B cell (primary cell): ENCODE data around the gene MORN1. TPM values are rescaled to one million over a fixed set of nuclear protein-coding genes. Genes with fewer than 3 reads are reported as not detected.
A peak's percentile ranks its signal among the peaks of the same experiment; 100 is the strongest.

ENCODE experiments used
- ATAC-seq: fragments of 200-7000 bp; cut with Tn5 transposase; one replicate; pipeline ENCODE4 v1.10.0; 2021; ENCODE audit warnings: low read depth, mild to moderate bottlenecking, moderate number of reproducible peaks, moderate library complexity
- CTCF ChIA-PET: fragments of 350-600 bp; sonication (Branson Sonifier 250); formaldehyde crosslinking; loops from one replicate; lab custom pipeline; 2021; ENCODE audit warnings: antibody characterized with exemption, inconsistent platforms; lab: Charles Lee
- POLR2A ChIA-PET: fragments of 350-600 bp; sonication (Branson Sonifier 250); formaldehyde crosslinking; loops from one replicate; lab custom pipeline; 2021; ENCODE audit warnings: antibody characterized with exemption; lab: Charles Lee
- DNase-seq: peaks from one replicate; pipeline ENCODE4 v3.0.0; 2013
- H2AFZ ChIP-seq: 2 replicates; pipeline ENCODE4 v1.6.1; 2012; ENCODE audit warnings: mild to moderate bottlenecking, low read depth, low read length; ENCODE audit not compliant: insufficient read depth, poor library complexity, severe bottlenecking
- H3K27ac ChIP-seq, 2 donors: 1 replicate in 1 of 2; 2 replicates in 1 of 2; pipeline ENCODE4 v1.5.1; 2012 to 2013; ENCODE audit warnings: low read length in 2 of 2, mild to moderate bottlenecking in 2 of 2, moderate library complexity in 1 of 2
- H3K27me3 ChIP-seq, 4 experiments: fragments of 200-600 bp in 1 of 4; sonication (generic) in 1 of 4; replicated peaks in 1 of 4; 1 replicate in 2 of 4; 2 replicates in 2 of 4; pipeline versions ENCODE4 v1.6.1 to v1.7.0; 2013 to 2016; ENCODE audit warnings: low read length in 3 of 4, mild to moderate bottlenecking in 2 of 4, mixed read lengths in 1 of 4, moderate library complexity in 1 of 4; ENCODE audit not compliant: insufficient read depth in 4 of 4, control insufficient read depth in 3 of 4; ENCODE audit errors: control extremely low read depth in 1 of 4
- H3K36me3 ChIP-seq, 2 experiments: replicated peaks in 1 of 2; 1 replicate in 1 of 2; 2 replicates in 1 of 2; pipeline versions ENCODE4 v1.6.1 to v1.7.1; 2013; ENCODE audit warnings: low read length in 1 of 2; ENCODE audit not compliant: insufficient read depth in 2 of 2, control insufficient read depth in 1 of 2; ENCODE audit errors: control extremely low read depth in 1 of 2, extremely low read depth in 1 of 2
- H3K4me1 ChIP-seq, 2 donors: fragments of 200-600 bp in 1 of 2; sonication (generic) in 1 of 2; 1 replicate in 1 of 2; 2 replicates in 1 of 2; pipeline versions ENCODE4 v1.5.1 to v1.6.1; 2013 to 2017; ENCODE audit warnings: low read length in 2 of 2; ENCODE audit not compliant: control insufficient read depth in 2 of 2, insufficient read depth in 2 of 2
- H3K4me2 ChIP-seq: replicated peaks from 2 replicates; pipeline ENCODE3; 2012; ENCODE audit warnings: mild to moderate bottlenecking, low read depth, low read length; ENCODE audit not compliant: poor library complexity, severe bottlenecking
- H3K4me3 ChIP-seq, 5 experiments: fragments of 200-600 bp in 1 of 5; sonication (generic) in 1 of 5; 1 replicate in 3 of 5; 2 replicates in 2 of 5; pipeline versions ENCODE4 v1.5.1 to v1.7.0; 2011 to 2016; ENCODE audit warnings: low read length in 4 of 5, mild to moderate bottlenecking in 4 of 5, low read depth in 2 of 5, control low read depth in 1 of 5, moderate library complexity in 1 of 5; ENCODE audit not compliant: insufficient read depth in 1 of 5; ENCODE audit errors: control extremely low read depth in 1 of 5, extremely low read depth in 1 of 5
- H3K79me2 ChIP-seq: fragments of 200-600 bp; sonication (generic); one replicate; pipeline ENCODE4 v1.6.0; 2016; ENCODE audit warnings: low read length; ENCODE audit not compliant: control insufficient read depth, insufficient read depth
- H3K9ac ChIP-seq: fragments of 200-600 bp; sonication (generic); 2 replicates; pipeline ENCODE4 v1.6.1; 2017; ENCODE audit warnings: mild to moderate bottlenecking, low read length, moderate library complexity
- H3K9me3 ChIP-seq, 3 donors: one replicate each; pipeline versions ENCODE4 v1.6.1 to v1.7.1; 2013; ENCODE audit warnings: low read length in 2 of 3; ENCODE audit not compliant: control insufficient read depth in 2 of 3, insufficient read depth in 1 of 3; ENCODE audit errors: control extremely low read depth in 1 of 3
- H4K20me1 ChIP-seq: 2 replicates; pipeline ENCODE4 v1.6.0; 2012; ENCODE audit warnings: mild to moderate bottlenecking, low read length; ENCODE audit not compliant: insufficient read depth, control insufficient read depth, poor library complexity, severe bottlenecking
- H3K27ac Mint-ChIP-seq: one replicate; pipeline ENCODE4 v1.8.0; 2021; ENCODE audit warnings: mixed read lengths
- H3K27me3 Mint-ChIP-seq: one replicate; pipeline ENCODE4 v1.8.0; 2021; ENCODE audit warnings: mixed read lengths
- H3K4me1 Mint-ChIP-seq: one replicate; pipeline ENCODE4 v1.8.0; 2021; ENCODE audit warnings: mixed read lengths
- H3K4me3 Mint-ChIP-seq: one replicate; pipeline ENCODE4 v1.8.0; 2021; ENCODE audit warnings: mixed read lengths
- H3K9me3 Mint-ChIP-seq: one replicate; pipeline ENCODE4 v1.8.0; 2022; ENCODE audit warnings: mixed read lengths; ENCODE audit not compliant: insufficient read depth
- CTCF ChIP-seq: fragments of 200-600 bp; IDR thresholded peaks from one replicate; pipeline ENCODE4 v1.8.0; 2022; ENCODE audit warnings: antibody characterized with exemption, mild to moderate bottlenecking
- EZH2 ChIP-seq: IDR thresholded peaks from 2 replicates; pipeline ENCODE4 v1.6.1; 2012; ENCODE audit warnings: borderline replicate concordance, low read depth, mild to moderate bottlenecking, moderate library complexity, low read length; ENCODE audit not compliant: insufficient read depth, poor library complexity, severe bottlenecking
- whole genome bisulfite sequencing: methylation state at CpG from one replicate; pipeline ENCODE4 v1.1.5; 2013; ENCODE audit warnings: missing lambda C conversion rate; ENCODE audit not compliant: insufficient coverage; 5-methylcytosine and 5-hydroxymethylcytosine counted together
- intact Hi-C: fragments of 100-400 bp; cut with micrococcal nuclease; formaldehyde crosslinking; loops from one replicate; pipeline ENCODE4 v1.10.0; 2022
- polyA plus RNA-seq: library from polyadenylated mRNA; depleted of rRNA; stranded (reverse); fragments of >200 nt; gene quantifications from 2 replicates; pipeline ENCODE4 v1.2.3, GENCODE V29; 2012
- total RNA-seq, 2 donors: library from RNA; stranded (reverse); fragments of 120-200 nt in 1 of 2; gene quantifications; 1 replicate in 1 of 2; 2 replicates in 1 of 2; pipeline versions ENCODE4 v1.2.3 to v1.2.4, GENCODE V29; 2013 to 2022

Gene MORN1
- total and polyA plus RNA-seq, 2 donors (not counting 1 experiment from before 2014, with no cell fraction given): 10.2 to 32.6 TPM

DNA sequence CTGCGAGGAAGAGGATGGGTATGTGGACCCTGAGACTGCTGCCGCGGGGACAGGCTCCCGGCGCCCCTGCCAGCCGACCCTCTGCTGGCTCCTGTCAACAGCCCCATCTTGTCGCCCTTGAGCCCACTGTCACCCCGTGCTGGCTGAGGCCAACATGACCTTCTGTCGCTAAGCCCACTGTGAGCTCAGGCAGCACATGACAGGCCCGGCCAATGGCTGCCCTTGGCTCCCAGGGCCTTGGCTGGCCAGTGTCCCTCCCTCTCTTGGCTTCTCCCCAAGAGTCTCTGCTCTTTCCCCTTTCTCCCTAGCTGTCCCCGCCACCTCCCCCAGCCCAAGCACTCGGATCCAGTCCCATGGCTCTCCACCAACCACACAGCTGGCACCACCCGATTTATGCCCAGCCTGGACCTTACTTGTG lies 17.5 kb upstream of the MORN1 start:
- H3K9me3 ChIP-seq: no peaks in the 10 kb centered on the region
- no peaks in the 10 kb centered on the region for H3K27me3 Mint-ChIP-seq
- CTCF ChIA-PET: interaction anchor here (2.0 kb wide), 1 partner anchor 214 kb away, joined by 6 read pairs; the partner anchor contains the start of gene FAAP20
- H3K36me3 ChIP-seq: peaks cover 0 to 34% of the 10 kb centered on the region in 2 experiments
- no peaks in the 10 kb centered on the region for H3K9me3 Mint-ChIP-seq
- TF ChIP-seq CTCF: no peak
- no peak for TF ChIP-seq EZH2
- no peak overlapping the region for H2AFZ ChIP-seq
- H3K27ac ChIP-seq: no peak overlapping the region
- H3K4me1 Mint-ChIP-seq: peaks cover 13% of the 10 kb centered on the region
- no peak overlapping the region for H3K9ac ChIP-seq
- H3K4me1 ChIP-seq: peaks cover 14 to 17% of the 10 kb centered on the region in 2 donors
- intact Hi-C loops: no loop called here
- no peak overlapping the region for H3K4me3 ChIP-seq
- POLR2A ChIA-PET: interaction anchor here (1.6 kb wide), 1 partner anchor 17 kb away, joined by 4 read pairs; the partner anchor contains the start of genes MORN1 and RER1
- ATAC-seq (no peak), DNase-seq (no peak)
- peaks cover 19% of the 10 kb centered on the region for H4K20me1 ChIP-seq
- H3K27ac Mint-ChIP-seq: no peak overlapping the region
- no peaks in the 10 kb centered on the region for H3K27me3 ChIP-seq
- 98% methylated on average over 13 of the region's 13 CpGs for WGBS
- H3K79me2 ChIP-seq: peaks cover 26% of the 10 kb centered on the region
- H3K4me2 ChIP-seq: no peak overlapping the region
- no peak overlapping the region for H3K4me3 Mint-ChIP-seq

DNA sequence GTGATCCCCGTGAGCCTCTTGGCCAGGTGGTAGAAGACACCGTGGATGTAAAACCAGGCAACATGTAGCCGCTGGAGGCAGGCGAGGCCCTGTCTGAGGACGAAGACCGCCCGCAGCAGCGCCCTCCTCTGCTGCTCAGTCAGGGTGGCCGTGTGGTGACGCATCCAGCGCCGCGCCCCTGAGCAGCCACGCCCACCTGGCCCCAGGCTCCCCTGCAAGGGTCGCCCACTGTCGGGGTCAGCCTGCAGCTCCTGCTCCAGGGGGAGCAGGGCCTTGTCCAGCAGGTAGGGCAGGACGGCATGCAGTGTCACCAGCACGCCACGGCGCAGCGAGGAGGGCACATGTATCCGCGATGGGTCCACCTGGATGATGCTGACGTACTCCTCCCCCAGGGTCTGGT lies 17.1 kb upstream of the MORN1 start:
- H4K20me1 ChIP-seq: peaks cover 19% of the 10 kb centered on the region
- intact Hi-C loops: no loop called here
- H3K27me3 Mint-ChIP-seq: no peaks in the 10 kb centered on the region
- DNase-seq: no peak
- peaks cover 12% of the 10 kb centered on the region for H3K4me1 Mint-ChIP-seq
- peaks cover 26% of the 10 kb centered on the region for H3K79me2 ChIP-seq
- H2AFZ ChIP-seq: no peak overlapping the region
- TF ChIP-seq EZH2: no peak
- no peaks in the 10 kb centered on the region for H3K9me3 Mint-ChIP-seq
- CTCF ChIA-PET: no interaction called here
- H3K27ac Mint-ChIP-seq: peak overlapping the region; percentile 32
- H3K4me3 Mint-ChIP-seq: no peak overlapping the region
- no peaks in the 10 kb centered on the region for H3K9me3 ChIP-seq
- POLR2A ChIA-PET: interaction anchor here (1.6 to 1.7 kb wide), 2 partner anchors 17 kb away, joined by 3 to 4 read pairs; partner anchors contain the start of genes MORN1 and RER1
- H3K36me3 ChIP-seq: peaks cover 0 to 38% of the 10 kb centered on the region in 2 experiments
- no peak for ATAC-seq
- H3K27me3 ChIP-seq: no peaks in the 10 kb centered on the region
- WGBS: 97% methylated on average over 24 of the region's 24 CpGs
- H3K4me1 ChIP-seq: peaks cover 10 to 13% of the 10 kb centered on the region in 2 donors
- no peak overlapping the region for H3K27ac ChIP-seq
- no peak overlapping the region for H3K4me2 ChIP-seq
- no peak overlapping the region for H3K9ac ChIP-seq
- H3K4me3 ChIP-seq: no peak overlapping the region
